H1 (cell line): ENCODE measurements around the gene TEAD1. TPM values are rescaled to one million over a fixed set of nuclear protein-coding genes. Genes with fewer than 3 reads are reported as not detected.

ENCODE experiments used
- CTCF ChIA-PET: fragments of 300-600 bp; sonication (Branson Sonifier 250); formaldehyde crosslinking; loops from one replicate; lab custom pipeline; 2021; ENCODE audit not compliant: partially characterized antibody; lab: Charles Lee
- POLR2A ChIA-PET: fragments of 300-600 bp; sonication (Branson Sonifier 250); formaldehyde crosslinking; loops from one replicate; lab custom pipeline; 2021; ENCODE audit warnings: inconsistent platforms; ENCODE audit not compliant: partially characterized antibody; lab: Charles Lee
- DNase-seq, 2 experiments: peaks; one replicate each; pipeline versions ENCODE4 v3.0.0 to v3.0.0-alpha.2; 2010 to 2022; ENCODE audit warnings: low spot score in 2 of 2, low read depth in 1 of 2, mixed read lengths in 1 of 2
- FAIRE-seq: peaks from 2 replicates; lab custom pipeline; 2011; peaks lifted over from hg19 to GRCh38; lab: Jason Lieb, UNC
- H2AFZ ChIP-seq: 2 replicates; pipeline ENCODE4 v1.8.1; 2012; ENCODE audit warnings: low read length, inconsistent platforms
- H2AK5ac ChIP-seq: 2 replicates; pipeline ENCODE4 v1.6.1; 2013; ENCODE audit warnings: low read depth, low read length
- H2BK120ac ChIP-seq: replicated peaks from 2 replicates; pipeline ENCODE3; 2013; ENCODE audit warnings: low read depth, low read length, inconsistent platforms
- H2BK12ac ChIP-seq: 2 replicates; pipeline ENCODE4 v1.6.1; 2013; ENCODE audit warnings: low read depth, low read length
- H2BK15ac ChIP-seq: 2 replicates; pipeline ENCODE4 v1.6.1; 2013; ENCODE audit warnings: low read length
- H2BK20ac ChIP-seq: 2 replicates; pipeline ENCODE4 v1.6.1; 2013; ENCODE audit warnings: low read length
- H2BK5ac ChIP-seq: 2 replicates; pipeline ENCODE4 v1.6.1; 2013; ENCODE audit warnings: low read depth, low read length
- H3K14ac ChIP-seq: 2 replicates; pipeline ENCODE4 v1.6.1; 2013; ENCODE audit warnings: inconsistent platforms; ENCODE audit not compliant: insufficient read length
- H3K18ac ChIP-seq: 2 replicates; pipeline ENCODE4 v1.6.1; 2013; ENCODE audit warnings: low read length; ENCODE audit errors: extremely low read depth
- H3K23ac ChIP-seq: 2 replicates; pipeline ENCODE4 v1.6.1; 2013; ENCODE audit warnings: inconsistent platforms; ENCODE audit not compliant: insufficient read length
- H3K23me2 ChIP-seq: 2 replicates; pipeline ENCODE4 v1.6.1; 2013; ENCODE audit warnings: low read depth, low read length
- H3K27ac ChIP-seq: 2 replicates; pipeline ENCODE4 v1.6.1; 2011; ENCODE audit warnings: low read depth, low read length, inconsistent platforms
- H3K27me3 ChIP-seq, 4 experiments: replicated peaks in 1 of 4; 1 replicate in 1 of 4; 2 replicates in 3 of 4; pipeline versions ENCODE4 v1.6.1 to v1.8.1; 2011 to 2013; ENCODE audit warnings: low read length in 3 of 4, mild to moderate bottlenecking in 3 of 4, inconsistent platforms in 2 of 4, mixed read lengths in 2 of 4, moderate library complexity in 1 of 4; ENCODE audit not compliant: control insufficient read depth in 3 of 4, insufficient read depth in 3 of 4; ENCODE audit errors: extremely low read depth in 1 of 4
- H3K36me3 ChIP-seq, 4 experiments: 2 replicates each; pipeline versions ENCODE4 v1.6.1 to v1.8.1; 2011 to 2013; ENCODE audit warnings: mild to moderate bottlenecking in 4 of 4, low read length in 3 of 4, moderate library complexity in 2 of 4, control low read depth in 1 of 4, inconsistent platforms in 1 of 4; ENCODE audit not compliant: insufficient read depth in 4 of 4, control insufficient read depth in 2 of 4
- H3K4ac ChIP-seq: replicated peaks from 2 replicates; pipeline ENCODE3; 2013; ENCODE audit warnings: low read length, low read depth, mixed read lengths, inconsistent platforms; ENCODE audit not compliant: insufficient read length
- H3K4me1 ChIP-seq, 4 experiments: replicated peaks in 1 of 4; 1 replicate in 1 of 4; 2 replicates in 3 of 4; pipeline versions ENCODE4 v1.6.1 to v1.8.1; 2011 to 2013; ENCODE audit warnings: low read length in 3 of 4, inconsistent platforms in 2 of 4, mixed read lengths in 1 of 4; ENCODE audit not compliant: insufficient read depth in 4 of 4, control insufficient read depth in 3 of 4
- H3K4me2 ChIP-seq, 2 experiments: 2 replicates each; pipeline versions ENCODE4 v1.6.1 to v1.8.1; 2011 to 2013; ENCODE audit warnings: low read depth in 2 of 2, low read length in 2 of 2, control low read depth in 1 of 2, inconsistent platforms in 1 of 2, mild to moderate bottlenecking in 1 of 2; ENCODE audit not compliant: insufficient read depth in 1 of 2
- H3K4me3 ChIP-seq, 4 experiments: fragments of 200-600, 300-600 bp in 1 of 4; sonication (generic), shearing (Covaris generic), sonication (Bioruptor Twin) in 1 of 4; 2 replicates each; pipeline versions ENCODE4 v1.5.1 to v1.8.1; 2011 to 2016; ENCODE audit warnings: low read length in 4 of 4, low read depth in 3 of 4, control low read depth in 2 of 4, inconsistent platforms in 2 of 4, mild to moderate bottlenecking in 2 of 4, mixed read lengths in 1 of 4, moderate library complexity in 1 of 4; ENCODE audit not compliant: insufficient read depth in 2 of 4; ENCODE audit errors: extremely low read depth in 1 of 4
- H3K56ac ChIP-seq: replicated peaks from 2 replicates; pipeline ENCODE3; 2013; ENCODE audit warnings: low read depth, mild to moderate bottlenecking, mixed read lengths, low read length, inconsistent platforms; ENCODE audit not compliant: insufficient read length
- H3K79me1 ChIP-seq: 2 replicates; pipeline ENCODE4 v1.6.1; 2013; ENCODE audit warnings: low read depth, low read length, control low read depth
- H3K79me2 ChIP-seq, 2 experiments: 2 replicates each; pipeline versions ENCODE4 v1.6.1 to v1.8.1; 2012 to 2013; ENCODE audit warnings: low read length in 2 of 2, mild to moderate bottlenecking in 2 of 2, inconsistent platforms in 1 of 2; ENCODE audit not compliant: insufficient read depth in 2 of 2, control insufficient read depth in 1 of 2
- H3K9ac ChIP-seq, 4 experiments: replicated peaks in 1 of 4; 1 replicate in 1 of 4; 2 replicates in 3 of 4; pipeline versions ENCODE4 v1.6.1 to v1.8.1; 2011 to 2013; ENCODE audit warnings: low read depth in 3 of 4, low read length in 3 of 4, control low read depth in 2 of 4, mild to moderate bottlenecking in 2 of 4, moderate library complexity in 2 of 4, inconsistent platforms in 1 of 4; ENCODE audit errors: extremely low read depth in 1 of 4
- H3K9me3 ChIP-seq, 2 experiments: 2 replicates each; pipeline versions ENCODE4 v1.6.1 to v1.8.1; 2012 to 2013; ENCODE audit warnings: mild to moderate bottlenecking in 2 of 2, moderate library complexity in 2 of 2, control low read depth in 1 of 2, inconsistent platforms in 1 of 2, low read depth in 1 of 2, low read length in 1 of 2, mixed read lengths in 1 of 2; ENCODE audit not compliant: insufficient read depth in 2 of 2
- H4K20me1 ChIP-seq, 2 experiments: replicated peaks in 1 of 2; 2 replicates each; pipeline versions ENCODE3 to v1.8.1; 2011 to 2013; ENCODE audit warnings: inconsistent platforms in 2 of 2, low read length in 2 of 2, mild to moderate bottlenecking in 1 of 2; ENCODE audit not compliant: insufficient read depth in 2 of 2, control insufficient read depth in 1 of 2
- H4K5ac ChIP-seq: 2 replicates; pipeline ENCODE4 v1.6.1; 2013; ENCODE audit warnings: low read length, low read depth, mixed read lengths, inconsistent platforms; ENCODE audit not compliant: insufficient read length
- H4K8ac ChIP-seq: 2 replicates; pipeline ENCODE4 v1.8.0; 2013; ENCODE audit warnings: mild to moderate bottlenecking, moderate library complexity, low read length, inconsistent platforms; ENCODE audit not compliant: insufficient read depth; ENCODE audit errors: extremely low read depth
- H4K91ac ChIP-seq: replicated peaks from 2 replicates; pipeline ENCODE3; 2013; ENCODE audit warnings: low read length, mixed read lengths, inconsistent platforms; ENCODE audit not compliant: insufficient read length
- CTBP2 ChIP-seq: IDR thresholded peaks from 2 replicates; pipeline ENCODE4 v1.7.0; 2011; ENCODE audit warnings: borderline replicate concordance, mild to moderate bottlenecking, moderate library complexity, mixed read lengths, low read length; ENCODE audit not compliant: insufficient read depth, insufficient read length
- JUND ChIP-seq: IDR thresholded peaks from 2 replicates; pipeline ENCODE4 v1.6.1; 2011; ENCODE audit warnings: mild to moderate bottlenecking, improper control_type of control experiment, low read length
- MAX ChIP-seq: IDR thresholded peaks from 2 replicates; pipeline ENCODE4 v1.6.1; 2012; ENCODE audit warnings: inconsistent platforms
- RXRA ChIP-seq: IDR thresholded peaks from 2 replicates; pipeline ENCODE4 v1.6.1; 2011; ENCODE audit warnings: low read depth, mild to moderate bottlenecking, low read length, moderate library complexity; ENCODE audit not compliant: insufficient read depth
- SP1 ChIP-seq: IDR thresholded peaks from 2 replicates; pipeline ENCODE4 v1.6.1; 2011; ENCODE audit warnings: low read depth, low read length
- SUZ12 ChIP-seq: fragments of 200-600 bp; sonication (generic); IDR thresholded peaks from 2 replicates; pipeline ENCODE4 v1.6.1; 2012; ENCODE audit warnings: mild to moderate bottlenecking, inconsistent platforms, low read length, moderate library complexity, mixed read lengths
- WGBS, 2 experiments: shearing (Covaris generic) in 1 of 2; methylation state at CpG; one replicate each; pipeline versions ENCODE4 v1.1.6 to v1.1.7; 2013 to 2015; ENCODE audit warnings: low lambda C conversion rate in 2 of 2, mixed read lengths in 2 of 2, inconsistent platforms in 1 of 2, low coverage in 1 of 2, missing lambda C conversion rate in 1 of 2; ENCODE audit not compliant: insufficient replicate concordance in 2 of 2, insufficient coverage in 1 of 2, insufficient read length in 1 of 2; ENCODE audit errors: extremely low coverage in 1 of 2, missing lambda C conversion rate in 1 of 2; 5-methylcytosine and 5-hydroxymethylcytosine counted together
- polyA plus RNA-seq, 7 experiments: library from polyadenylated mRNA; depleted of rRNA in 3 of 7; stranded (reverse) in 5 of 7; unstranded in 2 of 7; fragments of >200 nt in 5 of 7; fragments of 200-250 nt in 2 of 7; gene quantifications; 1 replicate in 5 of 7; 2 replicates in 1 of 7; 4 replicates in 1 of 7; pipeline versions ENCODE4 v1.2.1 to v1.2.3, GENCODE V29; 2011 to 2013; ENCODE audit warnings: missing spikeins in 2 of 7, mixed read lengths in 2 of 7
- total RNA-seq: library from RNA; stranded (reverse); fragmentation: NEBNext Ultra II Directional; extraction: Animal tissue kit (Norgen Biotek cat#: 25700); gene quantifications from 2 replicates; pipeline ENCODE4 v1.2.1, GENCODE V29; 2021

TEAD1 gene
- total and polyA plus RNA-seq, 2 of the 8 experiments (the other 6 are each of a cell fraction or from before 2014, with no cell fraction given) = 15.6 to 67.4 TPM

- Histone ChIP-seq H3K23me2 (0 out of 2 replicates have a peak, but pooled peaks cover 6% of the 10 kb centered on the region), H3K4me1 (peaks cover 23 to 41% (median 31%) of the 10 kb centered on the region in 4 experiments), H3K27ac (peak overlapping the region; percentile 16; the same call in 1 of the 2 replicates), H2BK5ac (peak overlapping the region; percentile 73; the same call in 1 of the 2 replicates), H2AK5ac (peak overlapping the region; percentile 91; the same call in 1 of the 2 replicates), H2BK20ac (peak overlapping the region; percentile 52; the same call in 1 of the 2 replicates), H2BK120ac (no peak overlapping the region), H3K18ac (peak overlapping the region; percentile 64), H4K91ac (peak overlapping the region; percentile 36), H3K23ac (no peak overlapping the region), H3K79me2 (peaks cover 2 to 63% of the 10 kb centered on the region in 2 experiments; a peak in 3 of 4 replicates), H4K20me1 (no peaks in the 10 kb centered on the region), H3K79me1 (no peaks in the 10 kb centered on the region; the same call in 1 of the 2 replicates), H3K4ac (no peak overlapping the region), H2BK12ac (peak overlapping the region; percentile 53; the same call in 1 of the 2 replicates), H3K9ac (peak overlapping the region in 2 of 4 experiments; percentile 5 to 7; a peak in 2 of 7 replicates), H4K5ac (peak overlapping the region; percentile 73), H3K9me3 (no peaks in the 10 kb centered on the region), H3K4me3 (peak overlapping the region in 3 of 4 experiments; percentile 11 to 60 (median 24); a peak in 4 of 8 replicates), H3K27me3 (no peaks in the 10 kb centered on the region), H3K56ac (no peak overlapping the region), H3K14ac (no peak overlapping the region), H3K4me2 (peak overlapping the region; percentile 84 to 88), H2AFZ (no peak overlapping the region), H2BK15ac (no peak overlapping the region), H3K36me3 (no peaks in the 10 kb centered on the region), H4K8ac (no peak overlapping the region)
- DNase-seq = no peak
- TF ChIP-seq MAX (no peak), JUND (no peak), SUZ12 (no peak), CTBP2 (no peak), RXRA (no peak), SP1 (no peak)
- 41% methylated on average over 6 of the region's 6 CpGs; no CpG with 5 or more reads in 1 of the 2 experiments for WGBS, 2 experiments
- POLR2A ChIA-PET = interaction anchor here (2.0 to 5.2 kb wide), 3 partner anchors 15 to 151 kb away, joined by 6 to 32 read pairs (median 10); no protein-coding TSS in a partner anchor
- CTCF ChIA-PET = interaction anchor here (1.5 to 2.7 kb wide), 5 partner anchors 12 to 77 kb away, joined by 4 to 11 read pairs (median 5); no protein-coding TSS in a partner anchor
- FAIRE-seq = no peak
Observed at GRCh38 chr11:12829131-12829530, 154.9 kb downstream of the TEAD1 start.
